HG02759 (cell line): ENCODE measurements around the gene OR11H6.
"Not testable (repeated sequence)": the region's sequence is repeated elsewhere in the genome, so short reads cannot be mapped to it uniquely, and the experiment has no call there.

Experiments
- ATAC-seq: cut with Tn5 transposase; IDR thresholded peaks from one replicate; pipeline ENCODE4 v1.9.1; 2021; ENCODE audit warnings: mild to moderate bottlenecking, moderate library complexity; ENCODE audit not compliant: unreplicated experiment

OR11H6 gene

DNA sequence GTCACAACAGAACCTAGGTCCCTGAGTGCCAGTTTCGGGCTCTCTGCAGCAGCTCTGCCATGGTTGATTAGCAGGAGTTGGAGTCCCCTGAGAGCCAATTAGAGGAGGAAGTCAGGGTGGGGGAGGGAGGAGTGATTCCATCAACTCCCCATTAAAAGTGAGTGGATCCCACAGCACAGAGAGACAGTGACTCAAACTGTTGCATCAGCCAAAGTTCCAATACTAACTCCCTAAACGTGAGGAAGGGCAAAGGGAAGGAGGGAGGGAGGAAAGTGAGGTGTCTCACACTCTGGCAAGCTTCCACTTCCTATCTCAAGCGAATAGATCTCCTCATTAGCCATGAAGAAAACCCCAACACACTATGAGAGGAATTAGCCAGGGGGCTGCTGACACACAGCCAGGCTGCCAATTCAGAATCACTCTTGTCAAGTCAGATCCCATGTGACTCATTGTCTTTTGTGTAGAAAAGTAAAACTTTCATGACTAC is 39.2 kb downstream of the OR11H6 start:
- no peak for ATAC-seq

DNA sequence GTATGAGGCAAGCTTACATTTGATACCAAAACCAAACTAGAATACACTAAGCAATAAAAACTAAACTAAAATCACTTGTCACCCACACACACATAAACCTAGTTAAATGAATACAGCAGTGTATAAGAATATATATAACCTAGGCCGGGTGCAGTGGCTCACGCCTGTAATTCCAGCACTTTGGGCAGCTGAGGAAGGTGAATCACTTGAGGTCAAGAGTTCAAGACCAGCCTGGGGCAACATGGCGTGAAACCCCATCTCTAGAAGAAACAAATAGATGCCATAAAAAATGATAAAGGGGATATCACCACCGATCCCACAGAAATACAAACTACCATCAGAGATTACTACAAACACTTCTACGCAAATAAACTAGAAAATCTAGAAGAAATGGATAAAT is 40.9 kb downstream of the OR11H6 start:
- ATAC-seq, result not testable (repeated sequence)

DNA sequence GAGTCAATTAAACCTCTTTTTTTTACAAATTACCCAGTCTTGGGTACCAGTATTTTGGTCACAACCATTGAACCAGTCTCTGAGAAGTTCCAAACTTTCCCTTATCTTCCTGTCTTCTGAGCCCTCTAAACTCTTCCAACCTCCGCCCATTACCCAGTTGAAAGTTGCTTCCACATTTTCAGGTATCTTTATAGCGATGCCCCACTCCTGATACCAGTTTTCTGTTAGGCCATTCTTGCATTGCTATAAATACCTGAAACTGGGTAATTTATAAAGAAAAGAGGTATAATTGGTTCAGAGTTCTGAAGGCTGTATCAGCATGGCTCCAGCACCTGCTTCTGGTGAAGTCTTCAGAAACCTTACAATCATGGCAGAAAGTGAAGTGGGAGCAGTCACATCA is 50.6 kb downstream of the OR11H6 start:
- ATAC-seq, result no peak
